ENCODE results near the gene SLC7A5. TPM values are rescaled to one million over a fixed set of nuclear protein-coding genes. Genes with fewer than 3 reads are reported as not detected.

SLC7A5 gene
- total and polyA plus RNA-seq, 2 of the 13 experiments (the other 11 are each of a cell fraction or from before 2014, with no cell fraction given), result 79.6 to 155 TPM

- TF ChIP-seq ATM (IDR thresholded peaks at IDR 0.05; ENCODE audit: borderline replicate concordance) (no peak), SMARCE1 (IDR thresholded peaks at IDR 0.05; ENCODE audit: borderline replicate concordance) (no peak), KDM5A (IDR thresholded peaks at IDR 0.05; ENCODE audit: borderline replicate concordance, low read length) (no peak), GFI1 (CRISPR knock-in tag; IDR thresholded peaks at IDR 0.05; ENCODE audit: borderline replicate concordance) (no peak), THYN1 (CRISPR knock-in tag; IDR thresholded peaks at IDR 0.05; ENCODE audit: borderline replicate concordance, low read depth) (no peak), GTF3A (CRISPR knock-in tag; conservative IDR thresholded peaks at IDR 0.05) (no peak), ZNF367 (CRISPR knock-in tag; IDR thresholded peaks at IDR 0.05; ENCODE audit: borderline replicate concordance) (no peak), ZGPAT (CRISPR knock-in tag; IDR thresholded peaks at IDR 0.05) (no peak), FOXP1 (IDR thresholded peaks at IDR 0.05) (no peak), FOXP1 (CRISPR knock-in tag; IDR thresholded peaks at IDR 0.05) (no peak), ZNF7 (CRISPR knock-in tag; IDR thresholded peaks at IDR 0.05) (no peak), ISL2 (CRISPR knock-in tag; IDR thresholded peaks at IDR 0.05) (0 out of 2 replicates have a peak, but pooled peaks have one; percentile 13), BRD4 (CRISPR knock-in tag; IDR thresholded peaks at IDR 0.05) (0 out of 2 replicates have a peak, but pooled peaks have one; percentile 35), ZNF501 (CRISPR knock-in tag; IDR thresholded peaks at IDR 0.05) (peak; percentile 25; the same call in 1 of the 2 replicates), ZNF318 (CRISPR knock-in tag; IDR thresholded peaks at IDR 0.05) (0 out of 2 replicates have a peak, but pooled peaks have one; percentile 55), DBP (CRISPR knock-in tag; IDR thresholded peaks at IDR 0.05; ENCODE audit: not compliant biosample characterization) (no peak)
- TF ChIP-seq, protein P1, sequence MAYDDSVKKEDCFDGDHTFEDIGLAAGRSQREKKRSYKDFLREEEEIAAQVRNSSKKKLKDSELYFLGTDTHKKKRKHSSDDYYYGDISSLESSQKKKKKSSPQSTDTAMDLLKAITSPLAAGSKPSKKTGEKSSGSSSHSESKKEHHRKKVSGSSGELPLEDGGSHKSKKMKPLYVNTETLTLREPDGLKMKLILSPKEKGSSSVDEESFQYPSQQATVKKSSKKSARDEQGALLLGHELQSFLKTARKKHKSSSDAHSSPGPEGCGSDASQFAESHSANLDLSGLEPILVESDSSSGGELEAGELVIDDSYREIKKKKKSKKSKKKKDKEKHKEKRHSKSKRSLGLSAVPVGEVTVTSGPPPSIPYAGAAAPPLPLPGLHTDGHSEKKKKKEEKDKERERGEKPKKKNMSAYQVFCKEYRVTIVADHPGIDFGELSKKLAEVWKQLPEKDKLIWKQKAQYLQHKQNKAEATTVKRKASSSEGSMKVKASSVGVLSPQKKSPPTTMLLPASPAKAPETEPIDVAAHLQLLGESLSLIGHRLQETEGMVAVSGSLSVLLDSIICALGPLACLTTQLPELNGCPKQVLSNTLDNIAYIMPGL (CRISPR knock-in tag; IDR thresholded peaks at IDR 0.05; ENCODE audit: borderline replicate concordance in 1 of 2, low read depth in 1 of 2), result no peak
Measured at GRCh38 chr16:87828071-87828906, 41.0 kb downstream of the SLC7A5 start (continued).
